ENCODE results near the gene ARHGAP32.

The ARHGAP32 gene

GRCh38 chr11:129225190-129225589 is 33.1 kb upstream of the ARHGAP32 start:
- H3K18ac ChIP-seq (ENCODE audit: low read length): no peak overlapping the region
- H3K14ac ChIP-seq (ENCODE audit: low read length): no peak overlapping the region
- H3K23ac ChIP-seq (ENCODE audit: low read length): no peak overlapping the region
- H3K4me3 ChIP-seq (ENCODE audit: low read depth, low read length): no peak overlapping the region
- no peak overlapping the region for H3K4ac ChIP-seq (ENCODE audit: low read depth, low read length)
- no peak overlapping the region for H2AK5ac ChIP-seq (ENCODE audit: low read length)
- no peak overlapping the region for H4K91ac ChIP-seq (ENCODE audit: low read depth, low read length)
- H3K79me1 ChIP-seq (ENCODE audit: low read length): no peaks in the 10 kb centered on the region
- no peak overlapping the region for H2AFZ ChIP-seq (ENCODE audit: insufficient read depth, low read length, poor library complexity)
- no peaks in the 10 kb centered on the region for H3K9me3 ChIP-seq (ENCODE audit: insufficient read depth, low read depth, low read length)
- no peak overlapping the region for H3K4me2 ChIP-seq (ENCODE audit: low read length)
- no peak overlapping the region for H4K8ac ChIP-seq (ENCODE audit: low read depth, low read length)
- H2BK5ac ChIP-seq (ENCODE audit: low read depth, low read length, poor library complexity): no peak overlapping the region
- H3K4me1 ChIP-seq (ENCODE audit: control insufficient read depth in 1 of 2, insufficient read depth in 2 of 2, low read length in 2 of 2): peaks cover 4 to 5% of the 10 kb centered on the region in 2 experiments
- H3K79me2 ChIP-seq (ENCODE audit: control insufficient read depth, insufficient read depth, low read length, poor library complexity): peaks cover 3% of the 10 kb centered on the region
- H3K27ac ChIP-seq (ENCODE audit: low read depth, low read length): peak overlapping the region; percentile 25
- no peaks in the 10 kb centered on the region for H3K36me3 ChIP-seq (ENCODE audit: control insufficient read depth in 1 of 2, insufficient read depth in 2 of 2, low read length in 2 of 2)
- no peak overlapping the region for H4K12ac ChIP-seq (ENCODE audit: low read depth, low read length)
- no peak overlapping the region for H2BK120ac ChIP-seq (ENCODE audit: insufficient read depth, low read length, poor library complexity)
- no CpG with 5 or more reads among the region's 1 CpG for WGBS (ENCODE audit: extremely low coverage, insufficient coverage, insufficient read length)
- no peaks in the 10 kb centered on the region for H3K27me3 ChIP-seq (ENCODE audit: insufficient read depth, low read length)
- no peak overlapping the region for H2BK12ac ChIP-seq (ENCODE audit: low read length)
- no peak for DNase-seq
- H3K9ac ChIP-seq (ENCODE audit: low read length): no peak overlapping the region

- Histone ChIP-seq H2AFZ (ENCODE audit: insufficient read depth, low read length, poor library complexity) (no peak overlapping the region), H3K9ac (ENCODE audit: low read length) (no peak overlapping the region), H2AK5ac (ENCODE audit: low read length) (no peak overlapping the region), H3K4me2 (ENCODE audit: low read length) (no peak overlapping the region), H4K8ac (ENCODE audit: low read depth, low read length) (no peak overlapping the region), H3K18ac (ENCODE audit: low read length) (no peak overlapping the region), H3K4me1 (ENCODE audit: control insufficient read depth in 1 of 2, insufficient read depth in 2 of 2, low read length in 2 of 2) (peaks cover 4 to 5% of the 10 kb centered on the region in 2 experiments), H2BK12ac (ENCODE audit: low read length) (no peak overlapping the region), H3K36me3 (ENCODE audit: control insufficient read depth in 1 of 2, insufficient read depth in 2 of 2, low read length in 2 of 2) (no peaks in the 10 kb centered on the region), H3K27ac (ENCODE audit: low read depth, low read length) (no peak overlapping the region), H3K79me1 (ENCODE audit: low read length) (no peaks in the 10 kb centered on the region), H3K14ac (ENCODE audit: low read length) (no peak overlapping the region), H3K4me3 (ENCODE audit: low read depth, low read length) (no peak overlapping the region), H2BK5ac (ENCODE audit: low read depth, low read length, poor library complexity) (no peak overlapping the region), H3K79me2 (ENCODE audit: control insufficient read depth, insufficient read depth, low read length, poor library complexity) (peaks cover 3% of the 10 kb centered on the region), H3K4ac (ENCODE audit: low read depth, low read length) (no peak overlapping the region), H3K9me3 (ENCODE audit: insufficient read depth, low read depth, low read length) (no peaks in the 10 kb centered on the region), H4K91ac (ENCODE audit: low read depth, low read length) (no peak overlapping the region), H4K12ac (ENCODE audit: low read depth, low read length) (no peak overlapping the region), H3K23ac (ENCODE audit: low read length) (no peak overlapping the region), H2BK120ac (ENCODE audit: insufficient read depth, low read length, poor library complexity) (no peak overlapping the region), H3K27me3 (ENCODE audit: insufficient read depth, low read length) (no peaks in the 10 kb centered on the region)
- WGBS (ENCODE audit: extremely low coverage, insufficient coverage, insufficient read length): no CpG with 5 or more reads among the region's 3 CpGs
- no peak for DNase-seq
Observed at GRCh38 chr11:129224538-129224937, 32.4 kb upstream of the ARHGAP32 start.

- no peak overlapping the region for H2BK120ac ChIP-seq (ENCODE audit: insufficient read depth, low read length, poor library complexity)
- H2BK5ac ChIP-seq (ENCODE audit: low read depth, low read length, poor library complexity): no peak overlapping the region
- peaks cover 2% of the 10 kb centered on the region for H3K79me1 ChIP-seq (ENCODE audit: low read length)
- no peak overlapping the region for H3K27ac ChIP-seq (ENCODE audit: low read depth, low read length)
- no peak overlapping the region for H3K9ac ChIP-seq (ENCODE audit: low read length)
- H3K9me3 ChIP-seq (ENCODE audit: insufficient read depth, low read depth, low read length): no peaks in the 10 kb centered on the region
- no peaks in the 10 kb centered on the region for H3K27me3 ChIP-seq (ENCODE audit: insufficient read depth, low read length)
- no peak overlapping the region for H3K4me3 ChIP-seq (ENCODE audit: low read depth, low read length)
- peaks cover 6 to 7% of the 10 kb centered on the region in 2 experiments for H3K4me1 ChIP-seq (ENCODE audit: control insufficient read depth in 1 of 2, insufficient read depth in 2 of 2, low read length in 2 of 2)
- no peak overlapping the region for H3K18ac ChIP-seq (ENCODE audit: low read length)
- no peaks in the 10 kb centered on the region for H3K36me3 ChIP-seq (ENCODE audit: control insufficient read depth in 1 of 2, insufficient read depth in 2 of 2, low read length in 2 of 2)
- WGBS (ENCODE audit: extremely low coverage, insufficient coverage, insufficient read length): no CpG with 5 or more reads among the region's 2 CpGs
- no peak overlapping the region for H3K23ac ChIP-seq (ENCODE audit: low read length)
- H3K79me2 ChIP-seq (ENCODE audit: control insufficient read depth, insufficient read depth, low read length, poor library complexity): peaks cover 3% of the 10 kb centered on the region
- H2BK12ac ChIP-seq (ENCODE audit: low read length): no peak overlapping the region
- no peak overlapping the region for H3K14ac ChIP-seq (ENCODE audit: low read length)
- H2AFZ ChIP-seq (ENCODE audit: insufficient read depth, low read length, poor library complexity): no peak overlapping the region
- no peak overlapping the region for H4K8ac ChIP-seq (ENCODE audit: low read depth, low read length)
- no peak overlapping the region for H3K4ac ChIP-seq (ENCODE audit: low read depth, low read length)
- H3K4me2 ChIP-seq (ENCODE audit: low read length): no peak overlapping the region
- no peak overlapping the region for H4K91ac ChIP-seq (ENCODE audit: low read depth, low read length)
- no peak overlapping the region for H4K12ac ChIP-seq (ENCODE audit: low read depth, low read length)
- DNase-seq: no peak
- H2AK5ac ChIP-seq (ENCODE audit: low read length): no peak overlapping the region
Observed at GRCh38 chr11:129223701-129224149, 31.6 kb upstream of the ARHGAP32 start.

- no peak overlapping the region for H3K14ac ChIP-seq (ENCODE audit: low read length)
- H2BK12ac ChIP-seq (ENCODE audit: low read length): no peak overlapping the region
Observed at GRCh38 chr11:129223260-129223659, 31.1 kb upstream of the ARHGAP32 start.

More at GRCh38 chr11:129223260-129223659, 31.1 kb upstream of the ARHGAP32 start:
- Histone ChIP-seq H3K79me1 (ENCODE audit: low read length) (peaks cover 2% of the 10 kb centered on the region), H3K27me3 (ENCODE audit: insufficient read depth, low read length) (no peaks in the 10 kb centered on the region), H2AK5ac (ENCODE audit: low read length) (no peak overlapping the region), H3K4me2 (ENCODE audit: low read length) (no peak overlapping the region), H3K9ac (ENCODE audit: low read length) (no peak overlapping the region), H3K23ac (ENCODE audit: low read length) (no peak overlapping the region), H3K36me3 (ENCODE audit: control insufficient read depth in 1 of 2, insufficient read depth in 2 of 2, low read length in 2 of 2) (no peaks in the 10 kb centered on the region), H3K27ac (ENCODE audit: low read depth, low read length) (no peak overlapping the region), H3K4me1 (ENCODE audit: control insufficient read depth in 1 of 2, insufficient read depth in 2 of 2, low read length in 2 of 2) (peaks cover 7 to 8% of the 10 kb centered on the region in 2 experiments), H3K18ac (ENCODE audit: low read length) (no peak overlapping the region), H2AFZ (ENCODE audit: insufficient read depth, low read length, poor library complexity) (no peak overlapping the region), H2BK5ac (ENCODE audit: low read depth, low read length, poor library complexity) (no peak overlapping the region), H2BK120ac (ENCODE audit: insufficient read depth, low read length, poor library complexity) (no peak overlapping the region), H3K9me3 (ENCODE audit: insufficient read depth, low read depth, low read length) (no peaks in the 10 kb centered on the region), H3K4ac (ENCODE audit: low read depth, low read length) (no peak overlapping the region), H3K4me3 (ENCODE audit: low read depth, low read length) (no peak overlapping the region), H4K12ac (ENCODE audit: low read depth, low read length) (no peak overlapping the region), H4K8ac (ENCODE audit: low read depth, low read length) (no peak overlapping the region), H4K91ac (ENCODE audit: low read depth, low read length) (no peak overlapping the region), H3K79me2 (ENCODE audit: control insufficient read depth, insufficient read depth, low read length, poor library complexity) (peaks cover 3% of the 10 kb centered on the region)
- no peak for DNase-seq
- no CpG with 5 or more reads among the region's 1 CpG for WGBS (ENCODE audit: extremely low coverage, insufficient coverage, insufficient read length)
